Measurements from ENCODE around the gene CDC40.

DNA sequence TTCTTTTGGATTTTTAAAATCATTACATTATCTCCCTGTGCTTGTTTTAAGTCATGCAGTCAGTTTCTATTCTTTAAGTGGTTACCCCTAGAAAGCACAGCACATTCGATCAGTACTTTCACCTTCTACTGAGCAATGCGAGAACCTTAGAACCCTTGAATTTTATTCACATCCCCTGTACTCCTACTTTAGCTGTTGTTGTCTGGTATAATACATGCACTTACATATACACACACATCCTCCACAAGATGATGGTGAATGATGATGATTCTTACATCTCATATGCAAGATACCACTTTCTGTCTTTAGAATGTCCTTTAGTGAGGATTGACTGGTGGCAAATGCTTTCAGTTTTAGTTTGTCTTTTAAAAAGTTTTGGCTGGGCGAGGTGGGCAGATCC is 5.7 kb downstream of the CDC40 start:
- TF ChIP-seq, protein P1, sequence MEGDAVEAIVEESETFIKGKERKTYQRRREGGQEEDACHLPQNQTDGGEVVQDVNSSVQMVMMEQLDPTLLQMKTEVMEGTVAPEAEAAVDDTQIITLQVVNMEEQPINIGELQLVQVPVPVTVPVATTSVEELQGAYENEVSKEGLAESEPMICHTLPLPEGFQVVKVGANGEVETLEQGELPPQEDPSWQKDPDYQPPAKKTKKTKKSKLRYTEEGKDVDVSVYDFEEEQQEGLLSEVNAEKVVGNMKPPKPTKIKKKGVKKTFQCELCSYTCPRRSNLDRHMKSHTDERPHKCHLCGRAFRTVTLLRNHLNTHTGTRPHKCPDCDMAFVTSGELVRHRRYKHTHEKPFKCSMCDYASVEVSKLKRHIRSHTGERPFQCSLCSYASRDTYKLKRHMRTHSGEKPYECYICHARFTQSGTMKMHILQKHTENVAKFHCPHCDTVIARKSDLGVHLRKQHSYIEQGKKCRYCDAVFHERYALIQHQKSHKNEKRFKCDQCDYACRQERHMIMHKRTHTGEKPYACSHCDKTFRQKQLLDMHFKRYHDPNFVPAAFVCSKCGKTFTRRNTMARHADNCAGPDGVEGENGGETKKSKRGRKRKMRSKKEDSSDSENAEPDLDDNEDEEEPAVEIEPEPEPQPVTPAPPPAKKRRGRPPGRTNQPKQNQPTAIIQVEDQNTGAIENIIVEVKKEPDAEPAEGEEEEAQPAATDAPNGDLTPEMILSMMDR (conservative IDR thresholded peaks at IDR 0.05): no peak
- TF ChIP-seq ZFX (IDR thresholded peaks at IDR 0.05): no peak

All from C4-2B (cell line).